GM23338 (cell line): ENCODE results near the gene MFAP5. TPM values are rescaled to one million over a fixed set of nuclear protein-coding genes. Genes with fewer than 3 reads are reported as not detected.
A peak's percentile ranks its signal among the peaks of the same experiment; 100 is the strongest.

ENCODE experiments used
- ATAC-seq: fragments of 200-7000 bp; cut with Tn5 transposase; 3 replicates; pipeline ENCODE4 v1.9.1; 2020
- DNase-seq: peaks from one replicate; pipeline ENCODE4 v3.0.0-alpha.2; 2015; ENCODE audit warnings: low spot score
- H2AFZ ChIP-seq: fragments of 200-600 bp; sonication (generic); 2 replicates; pipeline ENCODE4 v1.8.0; 2016; ENCODE audit warnings: antibody characterized with exemption, mild to moderate bottlenecking, moderate library complexity
- H3F3A ChIP-seq: fragments of 200-600 bp; sonication (generic); replicated peaks from 2 replicates; pipeline ENCODE4 v1.8.0; 2017; ENCODE audit warnings: antibody characterized with exemption, mixed run types, low read depth
- H3K27ac ChIP-seq: fragments of 200-600 bp; sonication (generic); 2 replicates; pipeline ENCODE4 v1.6.1; 2016; ENCODE audit warnings: low read depth
- H3K27me3 ChIP-seq: fragments of 200-600 bp; sonication (generic); 2 replicates; pipeline ENCODE4 v1.8.0; 2016; ENCODE audit warnings: mild to moderate bottlenecking, mixed run types, moderate library complexity; ENCODE audit not compliant: insufficient read depth
- H3K36me3 ChIP-seq: fragments of 200-600 bp; sonication (generic); 2 replicates; pipeline ENCODE4 v1.8.0; 2016; ENCODE audit warnings: mild to moderate bottlenecking; ENCODE audit not compliant: insufficient read depth
- H3K4me1 ChIP-seq: fragments of 200-600 bp; sonication (generic); 2 replicates; pipeline ENCODE4 v1.8.0; 2016; ENCODE audit warnings: mild to moderate bottlenecking, moderate library complexity; ENCODE audit not compliant: insufficient read depth
- H3K4me2 ChIP-seq: fragments of 200-600 bp; sonication (generic); 2 replicates; pipeline ENCODE4 v1.7.1; 2017; ENCODE audit warnings: mixed run types
- H3K4me3 ChIP-seq: fragments of 200-600 bp; sonication (generic); 2 replicates; pipeline ENCODE4 v1.6.1; 2016; ENCODE audit warnings: mixed run types
- H3K79me2 ChIP-seq: fragments of 200-600 bp; sonication (generic); replicated peaks from 2 replicates; pipeline ENCODE4 v1.8.0; 2017; ENCODE audit warnings: mild to moderate bottlenecking; ENCODE audit not compliant: insufficient read depth
- H3K9me2 ChIP-seq: fragments of 200-600 bp; sonication (generic); 2 replicates; pipeline ENCODE4 v1.8.0; 2017; ENCODE audit not compliant: insufficient read depth
- H4K20me1 ChIP-seq: fragments of 200-600 bp; sonication (generic); replicated peaks from 2 replicates; pipeline ENCODE4 v1.8.0; 2017; ENCODE audit warnings: mild to moderate bottlenecking; ENCODE audit not compliant: insufficient read depth
- H3K27ac Mint-ChIP-seq: 2 replicates; pipeline ENCODE4 v1.8.0; 2020; ENCODE audit warnings: inconsistent platforms, mild to moderate bottlenecking, moderate library complexity, mixed read lengths
- H3K27me3 Mint-ChIP-seq: 3 replicates; pipeline ENCODE4 v1.8.0; 2022; ENCODE audit warnings: low read depth, mild to moderate bottlenecking, moderate library complexity, mixed read lengths, inconsistent platforms; ENCODE audit not compliant: insufficient read depth, poor library complexity
- H3K36me3 Mint-ChIP-seq: 3 replicates; pipeline ENCODE4 v1.8.0; 2021; ENCODE audit warnings: low read depth, mild to moderate bottlenecking, inconsistent platforms, moderate library complexity, mixed read lengths
- H3K4me1 Mint-ChIP-seq: 3 replicates; pipeline ENCODE4 v1.8.0; 2020; ENCODE audit warnings: mild to moderate bottlenecking, inconsistent platforms, mixed read lengths
- H3K4me3 Mint-ChIP-seq: 3 replicates; pipeline ENCODE4 v1.8.0; 2021; ENCODE audit warnings: moderate library complexity, mild to moderate bottlenecking, inconsistent platforms, mixed read lengths
- H3K9me3 Mint-ChIP-seq: 3 replicates; pipeline ENCODE4 v1.8.0; 2020; ENCODE audit warnings: moderate library complexity, mild to moderate bottlenecking, inconsistent platforms, mixed read lengths
- CREB1 ChIP-seq: fragments of 250-450 bp; sonication (Bioruptor Pico); IDR thresholded peaks from 2 replicates; pipeline ENCODE4 v1.5.0; 2020; ENCODE audit warnings: low read depth, mild to moderate bottlenecking, moderate library complexity
- CTCF ChIP-seq, 2 experiments: fragments of 200-600 bp in 1 of 2; sonication (generic) in 1 of 2; conservative IDR thresholded peaks; 2 replicates each; pipeline versions ENCODE4 v1.5.1 to v1.6.1; 2016 to 2017; ENCODE audit warnings: antibody characterized with exemption in 2 of 2, low read depth in 2 of 2, mild to moderate bottlenecking in 2 of 2, moderate library complexity in 1 of 2
- ETS1 ChIP-seq: IDR thresholded peaks from 2 replicates; pipeline ENCODE4 v1.6.1; 2016; ENCODE audit warnings: antibody characterized with exemption
- EZH2 ChIP-seq: fragments of 200-600 bp; sonication (generic); IDR thresholded peaks from one replicate; pipeline ENCODE4 v1.8.0; 2017; ENCODE audit warnings: antibody characterized with exemption, mild to moderate bottlenecking, low read depth; ENCODE audit not compliant: unreplicated experiment
- EZH2phosphoT487 ChIP-seq: fragments of 200-600 bp; sonication (generic); IDR thresholded peaks from one replicate; pipeline ENCODE4 v1.8.1; 2018; ENCODE audit warnings: antibody characterized with exemption; ENCODE audit not compliant: unreplicated experiment
- JUNB ChIP-seq: IDR thresholded peaks from one replicate; pipeline ENCODE4 v1.6.1; 2016; ENCODE audit warnings: antibody characterized with exemption; ENCODE audit not compliant: unreplicated experiment
- NANOG ChIP-seq: IDR thresholded peaks from 2 replicates; pipeline ENCODE4 v1.6.1; 2016; ENCODE audit warnings: antibody characterized with exemption, borderline replicate concordance
- POLR2AphosphoS5 ChIP-seq: IDR thresholded peaks from 2 replicates; pipeline ENCODE4 v1.6.1; 2016; ENCODE audit warnings: antibody characterized with exemption, low read depth
- REST ChIP-seq: IDR thresholded peaks from one replicate; pipeline ENCODE4 v1.6.1; 2018; ENCODE audit warnings: antibody characterized with exemption; ENCODE audit not compliant: unreplicated experiment
- STAT1 ChIP-seq: IDR thresholded peaks from one replicate; pipeline ENCODE4 v1.6.1; 2016; ENCODE audit warnings: antibody characterized with exemption; ENCODE audit not compliant: unreplicated experiment
- ZNF114 ChIP-seq: fragments of 250-450 bp; sonication (Bioruptor Pico); IDR thresholded peaks from 2 replicates; pipeline ENCODE4 v1.5.0; 2020; ENCODE audit warnings: mild to moderate bottlenecking, moderate library complexity
- ZNF331 ChIP-seq: fragments of 250-450 bp; sonication (Bioruptor Pico); IDR thresholded peaks from 2 replicates; pipeline ENCODE4 v1.5.0; 2020; ENCODE audit warnings: low read depth, mild to moderate bottlenecking, moderate library complexity
- ZNF462 ChIP-seq: fragments of 250-450 bp; sonication (Bioruptor Pico); IDR thresholded peaks from 2 replicates; pipeline ENCODE4 v1.5.0; 2020; ENCODE audit warnings: mild to moderate bottlenecking, moderate library complexity
- polyA plus RNA-seq: library from polyadenylated mRNA; unstranded; fragments of >200 nt; fragmentation: Nextera tagmentation; extraction: Ambion mirVana; gene quantifications from 2 replicates; pipeline ENCODE4 v1.2.1, GENCODE V29; 2016
- total RNA-seq: library from RNA; depleted of rRNA; stranded (reverse); fragments of >200 nt; shearing (Covaris generic); gene quantifications from 2 replicates; pipeline ENCODE4 v1.2.3, GENCODE V29; 2014

Gene MFAP5
- total and polyA plus RNA-seq, 2 experiments from 2014 or later, result 0.68 to 0.90 TPM

GRCh38 chr12:8697120-8697475 is 34.5 kb upstream of the MFAP5 start:
- TF ChIP-seq STAT1, result no peak
- TF ChIP-seq EZH2, result no peak
- no peak for TF ChIP-seq JUNB
- no peak for TF ChIP-seq REST
- no peak for TF ChIP-seq ZNF114 (CRISPR knock-in tag)
- no peak for TF ChIP-seq POLR2AphosphoS5
- TF ChIP-seq CTCF (conservative IDR thresholded peaks at IDR 0.05; ENCODE audit: low read depth in 2 of 2), result no peak
- TF ChIP-seq ZNF462 (CRISPR knock-in tag), result no peak
- TF ChIP-seq ZNF331 (CRISPR knock-in tag), result no peak
- no peak for TF ChIP-seq CREB1
- no peak for TF ChIP-seq ETS1
- TF ChIP-seq EZH2phosphoT487, result no peak
- no peak for TF ChIP-seq NANOG
- Histone ChIP-seq H3K4me2 (peak overlapping the region; percentile 77), H3K36me3 (no peaks in the 10 kb centered on the region), H3F3A (no peaks in the 10 kb centered on the region), H3K4me3 (peak overlapping the region; percentile 60), H3K27me3 (no peaks in the 10 kb centered on the region), H3K27ac (peak overlapping the region; percentile 78), H3K4me1 (peaks cover 39% of the 10 kb centered on the region), H4K20me1 (peaks cover 24% of the 10 kb centered on the region), H3K9me2 (no peaks in the 10 kb centered on the region), H2AFZ (no peak overlapping the region), H3K79me2 (peaks cover 36% of the 10 kb centered on the region)
- Mint-ChIP-seq H3K4me3 (peak overlapping the region; percentile 75), H3K27me3 (peaks cover 16% of the 10 kb centered on the region), H3K36me3 (peaks cover 22% of the 10 kb centered on the region), H3K9me3 (no peaks in the 10 kb centered on the region), H3K27ac (peak overlapping the region; percentile 93), H3K4me1 (peaks cover 49% of the 10 kb centered on the region)
- ATAC-seq (peak; percentile 7), DNase-seq (peak; percentile 79)
